ENCODE measurements around the gene FRYL. TPM values are rescaled to one million over a fixed set of nuclear protein-coding genes. Genes with fewer than 3 reads are reported as not detected.

Gene FRYL
- total RNA-seq, 1 donor from 2014 or later: 190 TPM

GRCh38 chr4:48792348-48793006 lies 12.4 kb upstream of the FRYL start:
- DNase-seq: no peak
- Mint-ChIP-seq H3K4me1 (ENCODE audit: low read depth, unreplicated experiment) (peaks cover 2% of the 10 kb centered on the region), H3K4me3 (ENCODE audit: unreplicated experiment) (no peak overlapping the region), H3K27ac (ENCODE audit: unreplicated experiment) (no peak overlapping the region), H3K36me3 (ENCODE audit: unreplicated experiment) (peaks cover 4% of the 10 kb centered on the region), H3K9me3 (ENCODE audit: unreplicated experiment) (no peaks in the 10 kb centered on the region), H3K27me3 (ENCODE audit: unreplicated experiment) (peaks cover 4% of the 10 kb centered on the region)
- TF ChIP-seq CTCF (IDR thresholded peaks at IDR 0.05; ENCODE audit: partially characterized antibody, unreplicated experiment): no peak

DNA sequence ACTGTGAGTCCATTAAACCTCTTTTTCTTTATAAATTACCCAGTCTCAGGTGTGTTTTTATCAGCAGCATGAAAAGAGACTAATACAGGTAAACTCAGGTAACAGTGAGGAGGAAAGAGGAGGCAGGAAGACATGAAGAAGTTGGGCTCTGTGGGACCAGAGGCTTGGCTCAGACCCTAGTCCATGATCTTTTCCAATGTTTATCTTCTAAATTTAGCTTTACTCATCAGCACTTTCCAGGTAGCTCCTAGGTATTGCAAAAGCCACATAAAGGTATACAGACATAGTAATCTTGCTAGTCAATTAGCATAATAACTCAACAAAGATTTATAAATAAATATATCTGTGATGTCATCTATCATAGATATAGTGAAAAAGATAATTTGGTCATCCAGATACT lies 11.2 kb upstream of the FRYL start:
- no peak for DNase-seq
- Mint-ChIP-seq H3K27ac (ENCODE audit: unreplicated experiment) (no peak overlapping the region), H3K27me3 (ENCODE audit: unreplicated experiment) (peaks cover 2% of the 10 kb centered on the region), H3K36me3 (ENCODE audit: unreplicated experiment) (peaks cover 4% of the 10 kb centered on the region), H3K9me3 (ENCODE audit: unreplicated experiment) (peaks cover 2% of the 10 kb centered on the region), H3K4me3 (ENCODE audit: unreplicated experiment) (no peak overlapping the region), H3K4me1 (ENCODE audit: low read depth, unreplicated experiment) (peaks cover 5% of the 10 kb centered on the region)
- no peak for TF ChIP-seq CTCF (IDR thresholded peaks at IDR 0.05; ENCODE audit: partially characterized antibody, unreplicated experiment)

GRCh38 chr4:48790561-48790960 lies 10.5 kb upstream of the FRYL start:
- Mint-ChIP-seq H3K9me3 (ENCODE audit: unreplicated experiment) (peaks cover 2% of the 10 kb centered on the region), H3K27ac (ENCODE audit: unreplicated experiment) (no peak overlapping the region)

DNA sequence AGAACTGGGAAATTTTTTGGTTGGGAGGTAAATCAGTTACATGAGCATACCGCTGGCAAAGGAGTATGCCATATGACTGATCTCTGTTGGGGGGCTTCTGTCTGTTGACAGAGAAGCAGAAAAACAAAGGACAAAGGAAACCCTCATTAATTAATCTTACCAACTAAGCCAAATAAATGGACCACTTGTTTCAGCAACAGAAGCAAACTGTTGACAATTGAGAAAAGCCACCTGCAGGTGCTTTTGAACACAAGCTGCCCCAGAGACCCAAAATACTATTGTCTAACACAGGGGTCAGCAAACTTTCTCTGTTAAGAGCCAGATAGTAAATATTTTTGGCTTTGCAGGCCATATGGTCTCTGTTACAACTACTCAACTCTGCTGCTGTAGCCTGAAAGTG lies 7.0 kb upstream of the FRYL start:
- no peak for TF ChIP-seq CTCF (IDR thresholded peaks at IDR 0.05; ENCODE audit: partially characterized antibody, unreplicated experiment)
- Mint-ChIP-seq H3K4me3 (ENCODE audit: unreplicated experiment) (no peak overlapping the region), H3K36me3 (ENCODE audit: unreplicated experiment) (peaks cover 4% of the 10 kb centered on the region), H3K27me3 (ENCODE audit: unreplicated experiment) (peaks cover 2% of the 10 kb centered on the region), H3K9me3 (ENCODE audit: unreplicated experiment) (peaks cover 2% of the 10 kb centered on the region), H3K4me1 (ENCODE audit: low read depth, unreplicated experiment) (peaks cover 12% of the 10 kb centered on the region), H3K27ac (ENCODE audit: unreplicated experiment) (no peak overlapping the region)
- DNase-seq: no peak

More at GRCh38 chr4:48790561-48790960, 10.5 kb upstream of the FRYL start:
- H3K4me3 Mint-ChIP-seq (ENCODE audit: unreplicated experiment): no peak overlapping the region
- H3K36me3 Mint-ChIP-seq (ENCODE audit: unreplicated experiment): peaks cover 4% of the 10 kb centered on the region
- no peak for TF ChIP-seq CTCF (IDR thresholded peaks at IDR 0.05; ENCODE audit: partially characterized antibody, unreplicated experiment)
- peaks cover 2% of the 10 kb centered on the region for H3K27me3 Mint-ChIP-seq (ENCODE audit: unreplicated experiment)
- DNase-seq: no peak
- H3K4me1 Mint-ChIP-seq (ENCODE audit: low read depth, unreplicated experiment): peaks cover 5% of the 10 kb centered on the region

- H3K4me1 Mint-ChIP-seq (ENCODE audit: low read depth, unreplicated experiment): peaks cover 12% of the 10 kb centered on the region
- peaks cover 4% of the 10 kb centered on the region for H3K36me3 Mint-ChIP-seq (ENCODE audit: unreplicated experiment)
- H3K27ac Mint-ChIP-seq (ENCODE audit: unreplicated experiment): no peak overlapping the region
- no peak for TF ChIP-seq CTCF (IDR thresholded peaks at IDR 0.05; ENCODE audit: partially characterized antibody, unreplicated experiment)
- no peak for DNase-seq
- H3K4me3 Mint-ChIP-seq (ENCODE audit: unreplicated experiment): no peak overlapping the region
- peaks cover 2% of the 10 kb centered on the region for H3K9me3 Mint-ChIP-seq (ENCODE audit: unreplicated experiment)
- peaks cover 2% of the 10 kb centered on the region for H3K27me3 Mint-ChIP-seq (ENCODE audit: unreplicated experiment)
Observed at GRCh38 chr4:48786549-48786948, 6.5 kb upstream of the FRYL start.

Measured in glutamatergic neuron (in vitro differentiated cells).